Prostate gland (tissue), 2 donors: ENCODE data around the gene ATP9B. TPM values are rescaled to one million over a fixed set of nuclear protein-coding genes. Genes with fewer than 3 reads are reported as not detected.

ENCODE experiments used
- DNase-seq: peaks from one replicate; pipeline ENCODE4 v3.0.0-alpha.2; 2019; ENCODE audit warnings: low spot score
- H3K27ac ChIP-seq, 2 donors: fragments of 200-600 bp; sonication (generic); 2 replicates each; pipeline ENCODE4 v1.5.1; 2017 to 2019
- H3K27me3 ChIP-seq: fragments of 200-600 bp; sonication (generic); replicated peaks from 2 replicates; pipeline ENCODE4 v1.5.1; 2019; ENCODE audit not compliant: insufficient read depth
- H3K36me3 ChIP-seq, 2 donors: fragments of 200-600 bp; sonication (generic); 1 replicate in 1 of 2; 2 replicates in 1 of 2; pipeline versions ENCODE4 v1.5.1 to v1.8.1; 2017 to 2019
- H3K4me1 ChIP-seq: fragments of 200-600 bp; sonication (generic); replicated peaks from 2 replicates; pipeline ENCODE4 v1.5.1; 2019
- H3K4me3 ChIP-seq, 2 donors: fragments of 200-600 bp; sonication (generic); 2 replicates each; pipeline ENCODE4 v1.5.1; 2017 to 2019
- H3K9me3 ChIP-seq: fragments of 200-600 bp; sonication (generic); 2 replicates; pipeline ENCODE4 v1.5.1; 2017
- POLR2A ChIP-seq: fragments of 450-650 bp; IDR thresholded peaks from one replicate; pipeline ENCODE4 v1.6.1; 2016; ENCODE audit warnings: antibody characterized with exemption, mild to moderate bottlenecking
- POLR2AphosphoS5 ChIP-seq: sonication (generic); formaldehyde crosslinking; IDR thresholded peaks from one replicate; pipeline ENCODE4 v1.6.1; 2017; ENCODE audit warnings: antibody characterized with exemption
- WGBS: methylation state at CpG from one replicate; pipeline ENCODE4 v1.1.5; 2018; 5-methylcytosine and 5-hydroxymethylcytosine counted together
- intact Hi-C: fragments of 100-400 bp; cut with DNase I; formaldehyde crosslinking; loops from one replicate; pipeline ENCODE4 v1.14.2; 2022
- total RNA-seq, 2 donors: library from RNA; depleted of rRNA; stranded (reverse); fragments of >200 nt; gene quantifications; one replicate each; pipeline ENCODE4 v1.1.0, GENCODE V29; 2016
- TF ChIP-seq, protein P1 (sequence below), 4 experiments: fragments of 200-600 bp in 2 of 4; fragments of 450-650 bp in 2 of 4; sonication (generic) in 2 of 4; IDR thresholded peaks; 1 replicate in 3 of 4; 2 replicates in 1 of 4; pipeline ENCODE4 v1.5.1; 2016 to 2019; ENCODE audit warnings: antibody characterized with exemption in 4 of 4, mild to moderate bottlenecking in 2 of 4, moderate library complexity in 2 of 4

The ATP9B gene
- total RNA-seq, 2 donors from 2014 or later, result 33.8 to 55.6 TPM

DNA sequence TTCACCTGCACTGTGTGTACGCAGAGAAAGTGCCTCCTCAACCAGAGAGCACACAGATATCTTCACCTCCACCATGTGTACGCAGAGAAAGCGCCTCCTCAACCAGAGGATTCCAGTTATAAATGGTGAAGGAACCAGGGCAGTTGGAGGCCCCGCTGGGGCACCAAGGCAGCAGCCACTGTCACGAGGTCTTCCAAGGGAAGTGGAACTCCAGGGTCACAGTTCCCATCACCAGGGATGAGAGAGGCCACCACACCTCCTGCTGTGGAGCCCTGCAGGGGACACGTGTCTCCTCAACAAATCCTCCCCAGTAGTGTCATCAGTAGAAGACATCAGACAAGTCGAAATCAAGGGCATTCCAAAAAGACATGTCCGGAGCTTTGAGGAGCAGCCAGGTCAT, 298.3 kb downstream of the ATP9B start:
- H3K4me3 ChIP-seq, result no peak overlapping the region
- 97% methylated on average over 8 of the region's 8 CpGs for WGBS
- no peak overlapping the region for H3K27ac ChIP-seq
- no peaks in the 10 kb centered on the region for H3K9me3 ChIP-seq
- no peaks in the 10 kb centered on the region for H3K27me3 ChIP-seq
- no peaks in the 10 kb centered on the region for H3K4me1 ChIP-seq
- TF ChIP-seq POLR2A (no peak), POLR2AphosphoS5 (no peak)
- TF ChIP-seq, protein P1, sequence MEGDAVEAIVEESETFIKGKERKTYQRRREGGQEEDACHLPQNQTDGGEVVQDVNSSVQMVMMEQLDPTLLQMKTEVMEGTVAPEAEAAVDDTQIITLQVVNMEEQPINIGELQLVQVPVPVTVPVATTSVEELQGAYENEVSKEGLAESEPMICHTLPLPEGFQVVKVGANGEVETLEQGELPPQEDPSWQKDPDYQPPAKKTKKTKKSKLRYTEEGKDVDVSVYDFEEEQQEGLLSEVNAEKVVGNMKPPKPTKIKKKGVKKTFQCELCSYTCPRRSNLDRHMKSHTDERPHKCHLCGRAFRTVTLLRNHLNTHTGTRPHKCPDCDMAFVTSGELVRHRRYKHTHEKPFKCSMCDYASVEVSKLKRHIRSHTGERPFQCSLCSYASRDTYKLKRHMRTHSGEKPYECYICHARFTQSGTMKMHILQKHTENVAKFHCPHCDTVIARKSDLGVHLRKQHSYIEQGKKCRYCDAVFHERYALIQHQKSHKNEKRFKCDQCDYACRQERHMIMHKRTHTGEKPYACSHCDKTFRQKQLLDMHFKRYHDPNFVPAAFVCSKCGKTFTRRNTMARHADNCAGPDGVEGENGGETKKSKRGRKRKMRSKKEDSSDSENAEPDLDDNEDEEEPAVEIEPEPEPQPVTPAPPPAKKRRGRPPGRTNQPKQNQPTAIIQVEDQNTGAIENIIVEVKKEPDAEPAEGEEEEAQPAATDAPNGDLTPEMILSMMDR (IDR thresholded peaks at IDR 0.05), result no peak
- peaks cover 0 to 4% of the 10 kb centered on the region in 2 donors for H3K36me3 ChIP-seq
- DNase-seq, result no peak
- intact Hi-C loops, result no loop called here

DNA sequence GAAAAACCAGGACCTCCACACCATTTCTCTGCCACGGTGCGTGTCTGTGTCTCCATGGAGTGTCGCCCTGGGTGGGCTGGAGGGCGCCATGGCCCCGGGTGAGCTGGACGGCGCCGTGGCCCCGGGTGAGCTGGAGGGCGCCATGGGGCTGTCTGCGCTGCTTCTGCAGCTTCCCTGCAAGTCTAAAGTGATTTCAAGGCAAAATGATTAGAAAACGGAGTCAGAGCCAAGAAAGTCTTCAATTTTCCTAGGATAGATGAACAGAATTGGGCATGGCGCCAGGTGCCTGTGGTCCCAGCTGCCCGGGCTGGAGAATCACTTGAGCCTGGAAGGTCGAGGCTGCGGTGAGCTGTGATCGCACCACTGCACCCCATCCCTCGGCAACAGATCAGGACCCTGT, 298.8 kb downstream of the ATP9B start:
- no peaks in the 10 kb centered on the region for H3K4me1 ChIP-seq
- H3K4me3 ChIP-seq, result no peak overlapping the region
- 91% methylated on average over 18 of the region's 18 CpGs for WGBS
- no peaks in the 10 kb centered on the region for H3K27me3 ChIP-seq
- TF ChIP-seq, protein P1 (IDR thresholded peaks at IDR 0.05), result no peak
- TF ChIP-seq POLR2A, result no peak
- no peak for TF ChIP-seq POLR2AphosphoS5
- intact Hi-C loops, result no loop called here
- no peak for DNase-seq
- peaks cover 0 to 4% of the 10 kb centered on the region in 2 donors for H3K36me3 ChIP-seq
- no peak overlapping the region for H3K27ac ChIP-seq
- H3K9me3 ChIP-seq, result no peaks in the 10 kb centered on the region

- 94% methylated on average over 15 of the region's 15 CpGs for WGBS
- TF ChIP-seq, protein P1 (IDR thresholded peaks at IDR 0.05), result no peak
- TF ChIP-seq POLR2AphosphoS5 (no peak), POLR2A (no peak)
- DNase-seq, result no peak
Measured at GRCh38 chr18:79368681-79369080, 299.5 kb downstream of the ATP9B start.

DNA sequence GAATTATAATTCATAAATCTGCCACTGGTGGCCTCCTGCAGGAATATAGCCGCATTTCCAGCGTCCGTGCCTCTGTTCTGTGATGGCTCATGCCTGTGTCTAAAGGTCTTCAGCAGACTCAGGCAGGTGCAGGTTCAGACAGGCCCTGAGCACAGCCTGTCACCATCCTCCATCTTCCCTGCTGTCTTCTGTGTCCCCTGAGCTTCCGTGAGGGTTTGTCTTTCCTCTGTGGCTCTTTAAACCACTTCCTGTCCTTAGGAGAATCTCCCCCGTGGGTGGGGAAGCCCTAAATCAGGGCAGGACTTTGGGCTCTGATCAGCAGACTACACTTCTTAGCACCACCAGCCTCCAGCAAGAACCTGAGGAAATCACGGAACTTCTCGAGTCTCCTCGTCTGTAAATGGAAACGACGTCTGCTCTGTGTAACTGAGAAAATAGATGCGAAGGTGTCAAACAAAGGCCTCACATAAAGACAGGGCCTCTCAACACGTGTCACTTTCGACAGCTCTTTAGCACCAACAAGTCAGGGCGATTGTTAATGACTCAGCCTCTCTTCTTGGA, 302.4 kb downstream of the ATP9B start:
- H3K4me3 ChIP-seq, result no peak overlapping the region
- TF ChIP-seq POLR2AphosphoS5 (no peak), POLR2A (no peak)
- TF ChIP-seq, protein P1 (IDR thresholded peaks at IDR 0.05), result no peak
- DNase-seq, result no peak
- 72% methylated on average over 14 of the region's 14 CpGs for WGBS
- H3K27ac ChIP-seq, result no peak overlapping the region
- H3K36me3 ChIP-seq, result peaks cover 0 to 4% of the 10 kb centered on the region in 2 donors
- H3K9me3 ChIP-seq, result no peaks in the 10 kb centered on the region
- no peaks in the 10 kb centered on the region for H3K27me3 ChIP-seq
- H3K4me1 ChIP-seq, result no peaks in the 10 kb centered on the region
- intact Hi-C loops, result no loop called here

More at GRCh38 chr18:79368681-79369080, 299.5 kb downstream of the ATP9B start:
- no peaks in the 10 kb centered on the region for H3K4me1 ChIP-seq
- H3K9me3 ChIP-seq, result no peaks in the 10 kb centered on the region
- no peak overlapping the region for H3K4me3 ChIP-seq
- intact Hi-C loops, result no loop called here
- H3K36me3 ChIP-seq, result peaks cover 0 to 4% of the 10 kb centered on the region in 2 donors
- no peak overlapping the region for H3K27ac ChIP-seq
- H3K27me3 ChIP-seq, result no peaks in the 10 kb centered on the region

DNA sequence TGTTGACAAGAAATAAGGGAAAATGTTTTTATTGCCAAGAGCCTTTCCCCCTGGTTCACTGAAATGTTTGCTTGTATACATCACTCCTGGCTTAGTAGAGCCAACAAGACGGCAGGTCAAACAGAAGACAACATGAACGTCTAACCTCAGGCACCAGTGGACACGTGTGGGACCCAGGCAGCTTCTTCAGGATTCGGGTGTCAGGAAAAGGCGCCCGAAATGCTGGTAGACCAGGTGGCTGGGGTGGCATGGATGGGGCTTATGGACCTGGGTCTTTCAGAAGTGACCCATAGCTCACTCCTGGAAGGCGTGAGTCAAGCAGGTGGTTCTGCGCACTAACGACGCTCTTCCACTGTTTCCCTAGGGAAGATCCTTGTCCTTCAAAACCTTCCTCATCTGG, 303.3 kb downstream of the ATP9B start:
- intact Hi-C loops, result no loop called here
- DNase-seq, result no peak
- Histone ChIP-seq H3K27me3 (no peaks in the 10 kb centered on the region), H3K9me3 (no peaks in the 10 kb centered on the region), H3K27ac (no peak overlapping the region), H3K36me3 (peaks cover 0 to 4% of the 10 kb centered on the region in 2 donors), H3K4me1 (no peaks in the 10 kb centered on the region), H3K4me3 (no peak overlapping the region)
- 83% methylated on average over 10 of the region's 10 CpGs for WGBS
- TF ChIP-seq POLR2AphosphoS5, result no peak
- no peak for TF ChIP-seq POLR2A
- TF ChIP-seq, protein P1 (IDR thresholded peaks at IDR 0.05), result no peak
